HUDEP-2 (cell line): ENCODE results near the gene VSTM4.

Source experiments
- DNase-seq, 76 experiments: peaks; one replicate each; lab custom pipeline; 2025; ENCODE audit not compliant: unreplicated experiment in 76 of 76; lab: John Stamatoyannopoulos, UW

VSTM4 gene

GRCh38 chr10:49118430-49119074 is 3.2 kb upstream of the VSTM4 start:
- no peak for DNase-seq

GRCh38 chr10:49117376-49118070 is 2.2 kb upstream of the VSTM4 start:
- DNase-seq = no peak

DNA sequence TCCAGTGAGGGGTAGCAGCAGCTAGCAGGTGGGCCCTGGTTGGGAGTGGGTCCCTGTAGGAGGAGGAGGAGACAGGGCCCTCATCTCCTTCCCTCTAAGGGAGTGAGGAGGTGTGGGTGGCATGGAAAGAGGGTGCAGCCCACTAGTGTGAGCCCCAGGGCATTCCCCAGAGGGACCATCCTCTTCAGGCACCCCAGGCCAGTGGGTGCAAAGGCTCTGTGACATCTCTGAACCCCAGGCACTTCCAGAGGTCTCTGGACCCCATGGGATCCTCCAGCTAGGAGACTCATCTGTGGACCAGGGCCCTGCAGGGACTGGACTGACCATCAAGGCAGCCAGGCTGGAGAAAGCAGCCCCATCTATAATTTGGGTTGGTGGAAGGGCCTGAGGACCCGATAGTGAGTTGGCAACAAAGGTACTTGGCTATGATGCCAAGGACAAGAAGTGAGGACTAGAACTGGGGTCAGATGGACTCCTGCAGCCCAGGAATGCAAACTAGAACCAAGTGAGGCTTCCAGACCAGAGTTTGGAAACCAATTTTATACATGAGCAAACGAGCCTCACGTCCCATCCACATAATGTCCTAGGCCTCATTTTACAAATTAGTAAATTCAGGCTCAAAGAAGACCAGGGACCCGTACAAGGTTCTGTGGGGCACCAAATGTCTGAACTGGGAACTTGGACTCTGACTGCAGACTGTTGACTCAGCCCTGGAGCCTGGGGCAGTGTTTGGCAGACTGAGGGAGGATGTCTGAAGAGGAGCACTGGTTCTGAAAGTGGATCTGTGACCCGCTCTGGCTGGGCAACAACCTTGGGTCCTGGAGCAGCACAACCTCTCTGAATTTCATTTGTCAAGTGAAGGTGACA is 1.4 kb upstream of the VSTM4 start:
- DNase-seq = no peak

DNA sequence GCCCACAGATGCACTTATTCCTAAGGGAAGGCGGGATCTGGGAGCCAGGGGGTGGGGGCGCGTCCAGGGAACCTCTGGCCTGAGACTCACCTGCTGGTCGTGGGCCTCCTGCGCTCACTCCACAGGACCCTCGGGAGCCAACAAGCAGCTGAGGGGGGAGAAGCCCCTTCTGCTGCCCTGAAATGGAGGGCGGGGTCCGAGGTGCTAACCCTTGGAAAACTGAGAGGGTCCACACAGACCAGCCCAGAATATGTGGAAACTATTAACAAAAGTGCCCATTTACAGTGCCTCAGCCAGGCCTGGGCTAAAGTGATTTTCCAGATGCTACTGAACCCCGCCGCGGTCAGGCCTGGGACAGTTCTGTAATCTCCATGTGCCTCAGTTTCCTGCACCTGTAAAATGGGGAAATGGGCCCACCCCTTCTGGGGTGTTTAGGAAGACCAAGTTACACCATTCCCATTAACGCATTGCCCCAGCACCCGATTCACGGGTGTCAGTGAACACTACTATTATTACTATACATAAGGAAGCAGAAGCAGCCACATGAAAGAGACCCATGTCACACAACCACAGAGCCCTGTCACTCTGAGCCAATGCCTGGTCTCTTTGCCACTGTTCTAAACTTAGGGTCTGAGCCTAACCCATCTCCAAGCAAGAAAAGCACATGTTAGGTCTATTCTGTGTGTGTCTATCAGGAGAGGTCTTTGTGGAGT is 630 bp upstream of the VSTM4 start:
- no peak for DNase-seq

DNA sequence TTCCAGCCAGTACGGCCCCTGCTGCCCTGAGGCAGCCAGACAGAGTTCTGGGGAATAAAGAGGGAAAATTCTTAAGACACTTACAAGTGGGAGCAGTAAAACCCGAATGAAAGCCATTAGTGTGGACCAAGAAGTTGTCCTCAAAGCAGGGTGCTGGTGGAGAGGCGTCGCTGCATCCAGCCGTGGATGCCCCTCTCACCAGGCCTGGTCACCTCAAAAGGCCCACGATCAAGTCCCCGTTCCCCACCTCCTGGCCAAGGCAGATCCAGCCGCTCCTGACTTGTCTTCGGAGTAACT is 656 bp downstream of the VSTM4 start:
- no peak for DNase-seq

- DNase-seq = no peak
Measured at GRCh38 chr10:49113741-49114141, 1.6 kb downstream of the VSTM4 start.

- no peak for DNase-seq
Measured at GRCh38 chr10:49112851-49113250, 2.5 kb downstream of the VSTM4 start.

DNA sequence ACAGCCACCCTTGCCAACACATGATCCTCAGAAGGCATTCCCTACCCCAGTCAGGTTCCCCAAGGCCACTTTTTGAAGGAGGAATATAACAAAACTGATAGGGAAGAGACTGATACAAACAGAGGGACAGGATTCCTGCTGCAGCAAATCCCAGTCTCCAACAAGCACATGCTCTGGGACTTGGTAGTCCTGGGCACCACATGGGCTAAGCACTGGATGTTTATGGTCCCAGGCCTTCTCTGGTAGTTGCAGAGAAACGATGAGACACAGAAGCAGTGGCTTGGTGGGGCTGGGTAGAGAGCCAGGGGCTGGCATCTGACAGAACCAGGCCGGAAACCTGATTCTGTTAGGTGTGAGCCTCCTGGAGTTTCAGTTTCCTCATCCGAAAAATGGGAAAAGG is 3.2 kb downstream of the VSTM4 start:
- DNase-seq = no peak

DNA sequence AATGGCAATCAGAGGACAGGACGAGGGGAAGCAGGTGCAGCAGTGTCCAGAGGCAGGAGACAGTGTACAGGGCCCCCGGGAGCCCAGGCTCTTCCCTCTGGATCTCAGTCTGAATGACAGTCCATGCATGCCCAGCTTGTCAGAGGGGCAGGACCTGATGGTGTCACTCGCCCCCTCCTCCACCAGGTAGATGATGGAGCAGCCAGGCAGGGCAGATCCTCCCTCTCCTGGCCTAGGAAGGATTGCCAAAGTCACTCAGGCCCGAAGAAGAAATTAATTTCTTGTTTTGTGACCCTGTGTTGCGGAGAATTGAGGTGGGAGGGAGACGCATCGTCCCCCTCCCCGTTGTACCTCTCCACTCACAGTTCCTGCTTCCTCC is 4.0 kb downstream of the VSTM4 start:
- DNase-seq = no peak

DNA sequence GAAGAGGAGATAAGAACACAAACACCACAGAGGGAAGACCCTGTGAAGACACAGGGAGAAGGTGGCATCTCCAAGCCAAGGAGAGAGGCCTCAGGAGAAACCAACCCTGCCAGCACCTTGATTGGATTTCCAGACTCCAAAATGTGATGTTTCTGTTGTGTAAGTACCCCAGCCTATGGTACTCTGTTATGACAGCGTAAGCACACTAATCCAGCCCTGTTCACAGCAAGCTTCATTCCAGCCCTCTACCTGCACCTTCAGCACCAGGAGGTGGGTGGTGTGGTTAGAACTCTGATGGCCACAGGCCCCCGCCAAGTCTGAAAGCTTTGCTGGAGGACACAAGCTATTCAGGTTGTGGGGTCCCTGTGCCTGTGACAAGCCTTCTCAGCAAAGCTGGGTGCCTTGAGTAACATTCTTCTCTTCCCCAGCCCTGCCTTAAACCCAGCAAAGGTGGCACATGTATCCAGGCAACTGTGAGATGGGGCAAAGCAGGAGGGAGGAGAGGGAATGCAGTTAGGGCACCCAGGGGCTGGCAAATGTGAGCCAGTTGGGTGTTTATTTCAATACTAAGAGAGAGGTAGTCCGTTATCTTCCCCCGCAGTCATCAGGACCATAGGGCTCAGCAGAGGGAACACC is 4.5 kb downstream of the VSTM4 start:
- no peak for DNase-seq

GRCh38 chr10:49109669-49110340 is 5.5 kb downstream of the VSTM4 start:
- no peak for DNase-seq

DNA sequence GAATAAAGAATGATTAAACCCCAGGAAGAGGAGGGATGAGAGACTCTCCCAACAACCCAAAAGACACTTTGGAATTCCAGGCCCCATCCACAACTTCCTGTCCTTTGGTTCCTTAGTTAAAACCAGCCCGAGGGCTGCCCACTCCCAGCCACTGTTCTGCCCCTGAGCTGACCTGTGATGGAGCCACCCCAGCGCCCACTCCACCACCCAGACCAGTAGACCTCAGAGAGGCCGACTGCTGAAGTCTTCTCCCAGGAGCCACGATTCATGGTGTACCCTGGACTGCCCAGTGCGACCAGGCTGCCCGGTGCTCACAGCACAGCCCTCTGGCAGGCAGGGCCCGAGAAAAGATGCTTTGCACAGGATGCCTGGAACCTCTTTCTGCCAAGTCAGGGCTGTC is 6.7 kb downstream of the VSTM4 start:
- DNase-seq = no peak

- DNase-seq = no peak
Measured at GRCh38 chr10:49107887-49108267, 7.4 kb downstream of the VSTM4 start.

DNA sequence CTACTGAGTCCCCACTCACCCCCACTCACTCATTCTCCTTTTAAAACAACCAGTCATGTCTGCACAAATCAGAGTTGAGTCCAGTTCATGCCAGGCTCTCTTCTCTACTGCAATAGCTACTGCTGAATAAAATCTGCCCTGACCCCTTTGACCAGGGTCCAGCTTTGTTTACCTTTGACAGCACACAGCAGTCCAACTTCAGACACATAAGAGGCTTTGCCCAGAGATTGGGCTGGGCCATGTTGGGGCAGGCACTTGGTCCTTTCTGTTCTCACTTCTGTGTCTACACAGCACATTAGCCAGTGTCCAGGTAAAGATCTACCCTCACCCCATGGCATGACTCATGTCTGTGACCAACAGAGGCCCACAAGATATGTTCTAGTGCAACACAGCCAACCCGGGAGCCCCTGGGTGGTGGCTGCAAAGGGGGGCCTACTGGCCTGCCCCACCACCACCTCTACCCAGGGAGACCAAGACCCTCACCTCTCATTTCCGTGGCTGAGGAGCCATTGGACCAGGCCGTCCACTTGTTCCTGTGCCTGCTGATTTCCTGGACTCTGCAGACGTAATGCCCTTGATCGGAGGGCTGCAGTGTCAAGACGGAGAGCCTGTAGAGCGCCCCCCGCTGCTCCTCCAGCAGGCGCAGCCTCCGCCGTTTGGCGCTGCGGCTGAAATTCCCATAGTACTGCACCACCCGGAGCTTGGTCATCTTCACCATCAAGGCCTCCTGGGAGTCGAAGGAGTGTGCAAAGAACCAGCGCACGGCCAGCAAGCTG is 8.0 kb downstream of the VSTM4 start:
- no peak for DNase-seq

- DNase-seq = peak in 1 of 76 experiments; percentile 1
Measured at GRCh38 chr10:49106451-49106850, 8.9 kb downstream of the VSTM4 start.

GRCh38 chr10:49105076-49105475 is 10.2 kb downstream of the VSTM4 start:
- DNase-seq = no peak

GRCh38 chr10:49104323-49104722 is 11.0 kb downstream of the VSTM4 start:
- DNase-seq = no peak

DNA sequence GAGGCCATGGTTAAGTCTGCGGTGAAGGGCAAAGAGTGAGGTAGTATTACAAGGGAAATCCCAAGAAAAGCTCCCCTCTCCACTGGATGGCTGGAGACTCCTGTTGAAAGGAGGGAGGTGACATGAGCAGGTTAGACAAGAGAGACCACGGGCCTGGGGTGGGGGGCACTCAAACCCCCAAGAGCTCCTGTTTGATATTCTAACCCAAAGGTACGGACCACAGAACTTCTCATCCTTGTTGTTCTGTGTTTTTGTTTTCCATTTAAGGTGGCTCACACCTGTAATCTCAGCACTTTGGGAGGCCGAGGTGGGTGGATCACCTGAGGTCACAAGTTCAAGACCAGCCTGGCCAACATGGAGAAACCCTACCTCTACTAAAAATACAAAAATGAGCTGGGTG is 11.6 kb downstream of the VSTM4 start:
- no peak for DNase-seq

- DNase-seq = no peak
Measured at GRCh38 chr10:49099046-49099445, 16.3 kb downstream of the VSTM4 start.
